ENCODE results near the gene IRF5. TPM values are rescaled to one million over a fixed set of nuclear protein-coding genes. Genes with fewer than 3 reads are reported as not detected.

Gene IRF5
- polyA plus RNA-seq, 3 donors, result 130 to 170 (median 155) TPM

DNA sequence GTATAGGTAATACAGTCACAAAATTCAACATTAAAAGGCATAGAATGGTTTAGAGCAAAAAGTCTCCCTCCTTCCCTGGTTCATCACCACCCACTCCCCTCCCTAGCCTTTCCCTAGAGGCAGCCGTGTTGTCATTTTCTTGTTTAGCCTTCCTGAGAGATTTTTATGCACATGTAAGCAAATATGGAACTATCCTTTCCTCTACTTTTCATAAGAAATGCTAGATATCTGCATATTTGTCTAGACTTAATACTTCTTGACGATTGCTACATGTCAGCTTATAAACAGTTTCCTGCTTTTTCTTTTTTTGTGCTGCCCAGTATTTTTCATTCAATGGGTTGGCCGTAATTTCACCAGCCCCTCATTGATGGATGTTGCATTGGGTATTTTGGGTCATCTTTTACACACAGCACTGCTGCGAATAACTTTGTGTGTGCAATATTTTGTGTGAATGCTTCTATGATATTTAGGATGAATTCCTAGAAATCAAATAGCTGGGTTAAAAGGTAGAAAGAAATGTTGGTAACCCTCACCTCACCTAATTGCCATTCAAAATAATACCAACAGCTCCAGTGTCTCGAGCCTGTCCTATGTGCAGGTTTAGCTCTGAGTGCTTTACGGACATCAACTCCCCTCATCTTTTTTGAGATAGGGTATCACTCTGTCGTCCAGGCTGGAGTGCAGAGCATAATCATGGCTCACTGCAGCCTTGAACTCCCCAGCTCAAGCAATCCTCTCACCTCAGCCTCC, 6.9 kb downstream of the IRF5 start:
- Mint-ChIP-seq H3K9me3 (no peaks in the 10 kb centered on the region), H3K36me3 (peaks cover 52 to 73% of the 10 kb centered on the region in 2 donors), H3K4me1 (peaks cover 82% of the 10 kb centered on the region), H3K27me3 (ENCODE audit: low read depth in 3 of 3) (no peaks in the 10 kb centered on the region), H3K4me3 (peak overlapping the region in 1 of 2 donors; percentile 26), H3K27ac (peak overlapping the region in 5 of 7 donors; percentile 51 to 66 (median 55))
- peaks cover 87 to 95% of the 10 kb centered on the region in 2 donors for H3K4me1 ChIP-seq (ENCODE audit: control insufficient read depth in 1 of 2, insufficient read depth in 2 of 2, low read length in 2 of 2)
- H3K4me3 ChIP-seq (replicated peaks in 1 of 3; ENCODE audit: low read depth in 2 of 3, low read length in 3 of 3), result peak overlapping the region in 1 of 3 experiments; percentile 45
- intact Hi-C loops (cut with micrococcal nuclease), result loop anchor here (5.0 to 10.0 kb wide), 2 partner anchors 37 to 1570 kb away; no protein-coding TSS in a partner anchor
- H3K36me3 ChIP-seq (replicated peaks in 1 of 2; ENCODE audit: control insufficient read depth in 1 of 2, insufficient read depth in 2 of 2, low read length in 2 of 2), result peaks cover 61 to 71% of the 10 kb centered on the region in 2 donors
- no peaks in the 10 kb centered on the region for H3K27me3 ChIP-seq (ENCODE audit: control insufficient read depth in 2 of 2, insufficient read depth in 2 of 2, low read length in 2 of 2)
- H3K79me2 ChIP-seq (ENCODE audit: insufficient read depth, low read length), result peaks cover 96% of the 10 kb centered on the region
- peak overlapping the region in 1 of 2 donors; percentile 56 for H3K27ac ChIP-seq (ENCODE audit: low read depth in 1 of 2, low read length in 2 of 2)
- H3K4me2 ChIP-seq (replicated peaks; ENCODE audit: extremely low read depth, low read length, poor library complexity, severe bottlenecking), result peak overlapping the region; percentile 47
- peaks cover 96% of the 10 kb centered on the region for H4K20me1 ChIP-seq (ENCODE audit: insufficient read depth, low read length)
- H3K9ac ChIP-seq (ENCODE audit: insufficient read depth, low read length, poor library complexity, severe bottlenecking), result no peak overlapping the region
- H2AFZ ChIP-seq (ENCODE audit: insufficient read depth, low read depth, low read length, poor library complexity, severe bottlenecking), result no peak overlapping the region
- TF ChIP-seq, protein P1, sequence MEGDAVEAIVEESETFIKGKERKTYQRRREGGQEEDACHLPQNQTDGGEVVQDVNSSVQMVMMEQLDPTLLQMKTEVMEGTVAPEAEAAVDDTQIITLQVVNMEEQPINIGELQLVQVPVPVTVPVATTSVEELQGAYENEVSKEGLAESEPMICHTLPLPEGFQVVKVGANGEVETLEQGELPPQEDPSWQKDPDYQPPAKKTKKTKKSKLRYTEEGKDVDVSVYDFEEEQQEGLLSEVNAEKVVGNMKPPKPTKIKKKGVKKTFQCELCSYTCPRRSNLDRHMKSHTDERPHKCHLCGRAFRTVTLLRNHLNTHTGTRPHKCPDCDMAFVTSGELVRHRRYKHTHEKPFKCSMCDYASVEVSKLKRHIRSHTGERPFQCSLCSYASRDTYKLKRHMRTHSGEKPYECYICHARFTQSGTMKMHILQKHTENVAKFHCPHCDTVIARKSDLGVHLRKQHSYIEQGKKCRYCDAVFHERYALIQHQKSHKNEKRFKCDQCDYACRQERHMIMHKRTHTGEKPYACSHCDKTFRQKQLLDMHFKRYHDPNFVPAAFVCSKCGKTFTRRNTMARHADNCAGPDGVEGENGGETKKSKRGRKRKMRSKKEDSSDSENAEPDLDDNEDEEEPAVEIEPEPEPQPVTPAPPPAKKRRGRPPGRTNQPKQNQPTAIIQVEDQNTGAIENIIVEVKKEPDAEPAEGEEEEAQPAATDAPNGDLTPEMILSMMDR (IDR thresholded peaks at IDR 0.05), result no peak
- 64% methylated on average over 4 of the region's 7 CpGs for WGBS (ENCODE audit: insufficient coverage)
- no peaks in the 10 kb centered on the region for H3K9me3 ChIP-seq (replicated peaks in 1 of 2; ENCODE audit: control insufficient read depth in 1 of 2, insufficient read depth in 1 of 2, low read length in 2 of 2)
- DNase-seq, result no peak

DNA sequence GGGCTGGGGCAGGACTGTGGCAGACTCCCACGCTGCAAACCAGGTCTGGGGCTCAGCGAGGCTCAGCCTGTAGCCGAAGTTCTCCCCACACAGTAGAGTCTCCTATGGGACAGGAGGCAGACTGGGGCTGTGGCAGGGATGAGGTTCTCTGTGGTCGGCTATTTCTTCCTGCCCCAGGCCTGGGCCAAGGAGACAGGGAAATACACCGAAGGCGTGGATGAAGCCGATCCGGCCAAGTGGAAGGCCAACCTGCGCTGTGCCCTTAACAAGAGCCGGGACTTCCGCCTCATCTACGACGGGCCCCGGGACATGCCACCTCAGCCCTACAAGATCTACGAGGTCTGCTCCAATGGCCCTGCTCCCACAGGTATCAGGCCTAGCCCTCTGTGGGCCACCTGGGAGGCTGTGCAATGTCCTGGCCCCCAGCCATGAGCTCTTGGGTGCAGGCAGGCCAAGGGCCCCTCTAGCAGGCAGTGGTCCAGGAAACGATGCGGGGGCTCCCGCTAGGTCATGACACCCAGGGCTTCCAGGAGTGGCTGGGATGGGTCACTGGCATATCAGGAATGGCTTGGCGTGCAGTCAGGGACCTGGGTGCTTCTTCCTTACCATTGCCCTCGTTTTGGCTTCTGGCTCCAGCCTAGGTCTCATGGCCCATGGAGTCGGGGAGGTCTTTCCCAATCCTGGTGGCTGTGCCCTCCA, 8.1 kb downstream of the IRF5 start:
- H3K27me3 ChIP-seq (ENCODE audit: control insufficient read depth in 2 of 2, insufficient read depth in 2 of 2, low read length in 2 of 2), result no peaks in the 10 kb centered on the region
- no peak overlapping the region for H3K9ac ChIP-seq (ENCODE audit: insufficient read depth, low read length, poor library complexity, severe bottlenecking)
- peak overlapping the region in 5 of 7 donors; percentile 32 to 74 (median 54) for H3K27ac Mint-ChIP-seq
- no peak overlapping the region for H2AFZ ChIP-seq (ENCODE audit: insufficient read depth, low read depth, low read length, poor library complexity, severe bottlenecking)
- peaks cover 100% of the 10 kb centered on the region for H4K20me1 ChIP-seq (ENCODE audit: insufficient read depth, low read length)
- H3K4me1 Mint-ChIP-seq, result peaks cover 79% of the 10 kb centered on the region
- H3K9me3 ChIP-seq (replicated peaks in 1 of 2; ENCODE audit: control insufficient read depth in 1 of 2, insufficient read depth in 1 of 2, low read length in 2 of 2), result no peaks in the 10 kb centered on the region
- TF ChIP-seq, protein P1 (IDR thresholded peaks at IDR 0.05), result no peak
- H3K9me3 Mint-ChIP-seq, result no peaks in the 10 kb centered on the region
- no peak overlapping the region for H3K4me3 Mint-ChIP-seq
- no peaks in the 10 kb centered on the region for H3K27me3 Mint-ChIP-seq (ENCODE audit: low read depth in 3 of 3)
- H3K79me2 ChIP-seq (ENCODE audit: insufficient read depth, low read length), result peaks cover 88% of the 10 kb centered on the region
- H3K4me1 ChIP-seq (ENCODE audit: control insufficient read depth in 1 of 2, insufficient read depth in 2 of 2, low read length in 2 of 2), result peaks cover 80 to 88% of the 10 kb centered on the region in 2 donors
- peak overlapping the region; percentile 44 to 56 for H3K27ac ChIP-seq (ENCODE audit: low read depth in 1 of 2, low read length in 2 of 2)
- H3K4me3 ChIP-seq (replicated peaks in 1 of 3; ENCODE audit: low read depth in 2 of 3, low read length in 3 of 3), result no peak overlapping the region
- peaks cover 73 to 82% of the 10 kb centered on the region in 2 donors for H3K36me3 ChIP-seq (replicated peaks in 1 of 2; ENCODE audit: control insufficient read depth in 1 of 2, insufficient read depth in 2 of 2, low read length in 2 of 2)
- intact Hi-C loops (cut with micrococcal nuclease), result loop anchor here (2.0 to 10.0 kb wide), 3 partner anchors 39 to 1571 kb away; no protein-coding TSS in a partner anchor
- WGBS (ENCODE audit: insufficient coverage), result 94% methylated on average over 17 of the region's 21 CpGs
- no peak overlapping the region for H3K4me2 ChIP-seq (replicated peaks; ENCODE audit: extremely low read depth, low read length, poor library complexity, severe bottlenecking)
- no peak for DNase-seq
- H3K36me3 Mint-ChIP-seq, result peaks cover 62 to 84% of the 10 kb centered on the region in 2 donors
